ENCODE measurements around the gene TMEM252. TPM values are rescaled to one million over a fixed set of nuclear protein-coding genes. Genes with fewer than 3 reads are reported as not detected.

TMEM252 gene, protein sequence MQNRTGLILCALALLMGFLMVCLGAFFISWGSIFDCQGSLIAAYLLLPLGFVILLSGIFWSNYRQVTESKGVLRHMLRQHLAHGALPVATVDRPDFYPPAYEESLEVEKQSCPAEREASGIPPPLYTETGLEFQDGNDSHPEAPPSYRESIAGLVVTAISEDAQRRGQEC
- not detected for total RNA-seq

DNA sequence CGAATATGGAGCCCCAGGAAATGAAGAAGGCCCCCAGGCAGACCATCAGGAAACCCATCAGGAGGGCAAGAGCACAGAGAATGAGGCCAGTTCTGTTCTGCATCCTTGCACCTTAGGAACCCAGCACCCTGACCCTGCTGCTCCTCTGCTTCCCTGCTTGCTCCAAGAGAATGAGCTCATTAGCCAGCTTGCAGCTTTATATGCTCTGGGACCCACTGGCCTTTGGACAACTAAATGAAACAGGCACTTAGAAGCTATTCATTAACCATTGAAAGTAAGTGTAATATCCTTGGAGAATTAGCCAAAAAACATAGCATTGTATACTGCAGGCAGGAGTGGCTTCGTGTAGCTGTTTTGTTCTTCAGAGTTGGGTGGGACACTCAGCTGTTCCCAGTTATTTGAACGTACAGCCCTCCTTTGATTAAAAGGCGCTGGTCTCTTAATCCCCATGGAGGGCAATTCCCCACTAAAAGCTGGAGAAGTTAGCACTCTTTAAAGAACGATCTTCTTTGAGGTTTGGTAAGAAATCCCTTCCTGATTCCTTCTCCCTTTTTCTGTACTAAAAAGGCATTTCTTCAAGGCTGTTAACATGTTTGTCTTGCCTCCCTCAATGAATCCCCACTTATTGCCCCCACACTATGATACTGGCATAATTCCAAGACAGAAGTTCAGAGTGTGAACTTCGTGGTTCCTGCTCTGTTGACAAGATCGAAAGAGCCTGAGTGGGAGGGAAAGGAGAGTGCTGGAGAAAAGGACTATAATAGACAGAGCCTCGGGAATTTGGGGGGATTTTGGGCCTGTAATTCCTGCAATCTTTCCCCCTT lies at the start of gene TMEM252:
TMEM252 (minus strand) TSS at position 172 of the 824 bp plus-strand sequence; CDS start at position 103, 69 bp downstream.
- DNase-seq, result no peak

DNA sequence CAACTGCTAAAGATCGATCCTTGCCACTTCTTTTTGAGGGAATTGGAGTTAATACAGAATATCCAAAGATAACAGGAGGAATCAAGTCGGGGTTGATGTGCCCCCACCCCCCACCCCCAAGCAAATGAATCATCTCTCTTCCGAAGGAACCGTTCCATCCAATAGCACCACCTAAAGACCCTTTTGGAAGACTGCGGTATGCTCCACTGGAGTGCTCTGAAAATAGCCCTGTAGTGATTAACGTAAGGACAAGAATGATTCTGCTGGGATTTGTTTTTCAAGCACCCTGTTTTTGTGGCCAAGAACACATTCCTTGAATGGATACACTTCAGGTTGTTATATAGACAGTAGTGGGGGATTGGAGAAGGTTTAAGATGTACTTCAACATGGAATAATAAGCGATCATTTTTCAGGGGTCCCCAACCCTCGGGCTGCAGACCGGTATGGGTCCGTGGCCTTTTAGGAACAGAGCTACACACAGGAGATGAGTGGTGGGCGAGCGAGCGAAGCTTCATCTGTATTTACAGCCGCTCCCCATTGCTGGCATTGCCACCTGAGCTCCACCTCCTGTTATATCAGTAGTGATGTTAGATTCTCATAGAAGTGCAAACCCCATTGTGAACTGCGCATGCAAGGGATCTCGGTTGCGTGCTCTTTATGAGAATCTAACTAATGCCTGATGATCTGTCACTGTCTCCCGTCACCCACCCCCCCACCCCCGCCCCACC lies 44.5 kb upstream of the TMEM252 start:
- DNase-seq, result no peak

DNA sequence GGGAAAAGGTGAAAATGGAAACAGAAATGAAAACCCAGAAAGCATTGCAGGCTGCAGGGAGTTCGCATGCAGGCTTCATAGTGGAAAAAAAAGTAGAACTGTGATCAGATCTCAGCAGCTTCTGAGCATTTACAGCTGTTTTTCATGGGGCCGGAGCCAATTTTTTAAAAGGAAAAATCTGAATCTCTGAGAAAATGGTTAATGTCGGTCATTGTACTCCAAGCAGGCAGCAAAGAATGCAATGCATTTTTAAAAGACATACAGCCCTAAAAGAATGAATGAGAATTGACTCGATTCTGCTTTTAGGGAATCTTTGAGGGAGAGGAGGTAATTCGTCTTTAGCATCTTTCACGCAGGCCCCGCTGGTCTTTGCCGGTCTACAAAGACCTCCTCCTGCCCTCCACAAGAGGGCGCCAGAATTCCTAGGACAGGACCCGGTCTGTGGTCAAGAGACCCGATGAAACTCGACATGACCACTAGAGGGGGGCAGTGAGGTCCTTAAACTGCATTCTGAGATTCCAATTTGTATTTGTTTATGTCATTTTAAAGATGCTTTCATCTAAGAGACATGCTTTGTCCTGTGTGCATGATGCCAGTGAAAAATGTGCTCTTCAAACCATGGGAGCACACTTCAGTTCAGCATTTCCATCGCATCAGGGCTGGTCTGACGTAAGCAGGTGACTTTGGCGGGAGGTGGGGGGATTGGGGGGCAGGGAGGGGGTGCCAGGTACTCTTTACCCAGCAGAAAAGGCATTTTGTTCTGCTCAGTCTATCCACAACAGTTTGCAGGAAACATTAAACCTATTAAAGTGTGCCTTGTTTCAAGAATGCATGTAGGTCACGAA lies 43.7 kb upstream of the TMEM252 start:
- DNase-seq, result peak; percentile 62

DNA sequence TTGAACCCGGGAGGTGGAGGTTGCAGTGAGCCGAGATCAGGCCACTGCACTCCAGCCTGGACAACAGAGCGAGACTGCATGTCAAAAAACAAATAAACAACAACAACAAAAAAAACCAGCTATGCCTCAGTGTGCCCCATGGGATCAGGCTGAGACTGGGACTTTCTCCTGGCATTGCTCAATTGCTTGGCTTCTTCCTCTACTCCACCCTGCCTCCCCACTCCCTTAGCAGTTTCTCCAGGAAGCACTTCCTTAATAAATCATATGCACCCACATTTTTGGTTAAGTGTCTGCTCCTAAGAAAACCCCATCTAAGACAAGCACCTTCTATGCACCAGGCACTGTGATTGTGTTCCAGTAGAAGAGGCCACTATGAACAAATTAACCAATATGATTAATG lies 41.0 kb upstream of the TMEM252 start:
- no peak for DNase-seq

DNA sequence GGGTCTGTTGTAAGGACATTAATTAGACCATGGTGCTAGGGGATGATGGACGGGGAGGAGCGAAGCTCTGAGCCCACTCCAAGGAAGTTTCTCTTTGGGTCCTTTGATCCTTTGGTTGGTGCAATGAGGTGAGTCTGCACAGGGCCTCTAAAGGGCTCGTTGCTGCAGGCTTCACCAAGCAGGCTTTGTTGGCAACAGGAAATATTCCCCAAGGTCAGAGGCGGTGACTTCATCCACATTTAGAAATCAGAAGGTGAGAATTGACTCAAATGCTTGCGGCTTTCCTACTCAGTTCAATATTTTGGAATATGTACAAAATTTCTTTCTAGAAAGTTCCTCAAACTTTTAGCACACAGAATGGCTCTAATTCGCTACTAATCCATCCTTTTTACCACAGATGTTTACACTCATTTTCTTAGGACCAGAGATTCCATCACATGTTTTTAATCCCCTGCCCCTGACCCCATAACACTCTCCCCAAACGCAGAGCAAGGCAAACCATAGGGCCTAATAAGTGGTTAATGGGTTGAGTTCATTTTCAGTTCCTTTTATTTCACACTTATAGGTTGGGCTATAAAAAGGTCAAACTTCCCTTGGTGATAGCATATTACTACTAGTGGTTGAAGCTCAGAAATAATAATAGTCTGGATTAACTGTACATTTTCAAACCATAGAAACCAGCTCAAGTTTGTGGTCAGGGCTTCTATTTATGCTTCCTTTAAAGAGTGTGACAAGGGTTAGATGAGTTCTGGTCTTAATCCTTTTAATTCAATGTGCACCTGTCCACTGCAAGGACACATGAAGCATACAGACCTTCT lies 37.3 kb upstream of the TMEM252 start:
- no peak for DNase-seq

DNA sequence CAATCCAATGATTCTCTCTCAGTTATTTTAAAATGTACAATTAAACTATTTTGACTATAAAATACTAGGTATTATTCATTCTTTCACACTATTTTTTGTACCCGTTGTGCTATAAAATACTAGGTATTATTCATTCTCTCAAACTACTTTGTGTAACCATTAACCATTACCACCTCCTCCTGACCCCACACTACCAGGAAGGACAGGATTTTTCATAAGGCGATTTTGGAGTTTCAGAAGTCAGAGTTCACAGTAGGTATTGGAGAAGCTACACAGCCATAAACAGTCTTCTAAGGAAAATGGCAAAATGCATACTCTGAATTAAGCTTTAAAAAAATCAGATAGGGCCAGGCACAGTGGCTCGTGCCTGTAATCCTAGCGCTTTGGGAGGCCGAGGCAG lies 35.1 kb upstream of the TMEM252 start:
- DNase-seq, result no peak

DNA sequence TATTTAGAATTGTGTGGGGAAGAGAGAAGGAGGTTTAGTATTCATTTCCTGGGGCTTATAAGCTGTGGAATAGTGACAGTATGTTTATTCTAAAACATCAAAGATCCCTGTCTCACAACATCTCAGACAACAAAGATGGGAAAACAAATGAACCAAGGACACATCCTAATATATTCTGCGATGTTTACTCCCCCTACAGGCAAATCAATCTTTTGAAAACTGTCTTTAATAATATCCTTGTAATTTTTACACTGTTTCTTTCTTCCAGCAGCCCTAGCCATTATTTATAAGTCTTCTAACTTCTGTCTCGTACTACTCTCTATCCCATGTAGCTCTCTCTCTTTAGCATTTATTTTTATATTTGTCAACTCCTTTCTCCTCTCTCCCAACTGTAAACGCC lies 33.5 kb upstream of the TMEM252 start:
- DNase-seq, result no peak

DNA sequence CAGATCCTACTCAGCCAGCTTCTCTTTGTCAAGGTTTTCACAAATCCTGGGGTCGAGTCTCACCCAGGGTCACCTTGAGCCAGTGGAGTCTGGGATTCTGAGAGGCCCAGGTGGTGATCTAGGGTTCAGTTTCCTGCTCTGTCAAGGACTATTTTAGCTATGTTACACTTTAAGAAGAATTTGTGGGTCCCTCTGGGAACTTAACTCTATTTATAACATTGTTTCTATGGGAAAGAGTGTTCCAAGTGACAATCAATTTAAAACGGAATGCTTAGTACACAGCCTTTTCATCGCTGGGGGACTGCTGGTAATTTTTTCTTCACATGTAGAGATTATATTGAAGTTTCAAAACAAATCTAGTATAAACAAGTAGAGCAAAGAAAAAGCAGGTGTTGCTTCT lies 26.9 kb upstream of the TMEM252 start:
- DNase-seq, result no peak

DNA sequence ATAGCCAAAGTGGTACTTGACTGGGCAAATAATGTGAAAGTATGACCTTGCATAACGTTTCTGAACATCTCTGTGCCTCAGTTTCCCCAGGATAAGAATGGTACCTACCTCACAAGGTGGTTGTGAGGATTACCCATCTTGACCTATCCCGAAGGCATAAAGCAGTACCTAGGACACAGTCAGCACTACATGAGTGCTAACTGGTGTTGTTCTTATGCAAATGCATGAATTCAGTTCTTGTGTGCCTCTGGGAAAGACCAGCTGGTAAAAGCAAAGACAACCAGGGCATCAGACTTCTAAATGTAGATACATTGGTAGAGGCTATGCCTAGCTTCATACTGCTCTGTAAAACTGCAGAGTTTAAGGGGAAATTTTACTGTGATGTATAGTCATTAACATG lies 21.8 kb upstream of the TMEM252 start:
- DNase-seq, result no peak

DNA sequence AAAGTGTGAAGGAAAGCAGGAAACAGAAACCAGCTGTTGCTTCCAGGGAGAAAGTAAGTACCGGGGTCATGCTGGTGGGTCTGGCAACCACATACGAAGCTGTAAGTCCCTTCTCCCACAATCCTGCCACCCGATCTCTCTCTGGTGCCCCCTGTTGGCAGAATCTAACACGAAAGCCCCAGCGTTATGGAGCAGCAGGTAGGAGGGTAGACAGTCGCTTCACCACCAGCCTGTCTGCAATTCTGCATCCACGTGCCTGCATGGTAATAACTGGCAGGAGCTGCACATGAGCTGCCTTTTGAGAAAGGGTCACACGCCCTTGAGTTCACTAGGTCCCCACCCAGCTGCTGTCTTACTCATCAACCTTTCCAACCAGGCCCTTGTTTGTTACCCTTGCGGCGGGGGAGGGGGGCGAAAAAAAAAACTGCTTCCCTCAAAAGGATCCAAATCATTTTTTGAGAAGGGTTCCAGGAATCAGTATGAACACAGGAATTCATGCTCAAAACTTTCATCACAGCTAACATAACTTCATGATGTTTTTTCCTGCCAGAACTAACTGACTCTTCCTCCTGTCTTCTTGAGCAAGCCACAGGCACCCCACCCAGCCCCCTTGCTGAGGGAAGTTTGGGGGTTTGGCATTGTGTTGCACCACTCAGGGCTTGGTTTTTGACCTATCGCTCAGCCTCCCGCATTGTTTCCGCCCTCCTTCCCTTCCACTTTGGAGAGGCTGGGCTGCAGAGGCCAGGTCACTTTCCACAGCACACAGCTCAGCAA lies 19.6 kb upstream of the TMEM252 start:
- no peak for DNase-seq

DNA sequence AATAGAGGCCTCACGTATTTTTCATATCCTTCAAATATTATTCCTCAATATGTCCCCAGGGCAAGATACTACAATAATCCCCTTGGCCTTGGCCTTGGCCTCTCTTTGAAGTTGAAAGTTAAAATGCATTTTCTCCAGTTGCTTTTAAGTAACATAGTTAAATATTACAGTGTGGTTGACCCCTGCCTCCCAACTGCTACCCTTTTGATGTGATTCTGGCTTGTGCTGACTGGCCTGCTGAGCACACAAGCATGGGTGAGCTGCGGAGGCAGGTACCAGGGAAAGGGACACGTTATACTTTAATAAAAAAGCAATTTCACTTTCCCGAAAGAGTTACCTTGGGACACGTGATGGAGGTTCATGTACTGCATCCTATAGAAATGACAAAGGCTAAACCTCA lies 17.9 kb upstream of the TMEM252 start:
- no peak for DNase-seq

DNA sequence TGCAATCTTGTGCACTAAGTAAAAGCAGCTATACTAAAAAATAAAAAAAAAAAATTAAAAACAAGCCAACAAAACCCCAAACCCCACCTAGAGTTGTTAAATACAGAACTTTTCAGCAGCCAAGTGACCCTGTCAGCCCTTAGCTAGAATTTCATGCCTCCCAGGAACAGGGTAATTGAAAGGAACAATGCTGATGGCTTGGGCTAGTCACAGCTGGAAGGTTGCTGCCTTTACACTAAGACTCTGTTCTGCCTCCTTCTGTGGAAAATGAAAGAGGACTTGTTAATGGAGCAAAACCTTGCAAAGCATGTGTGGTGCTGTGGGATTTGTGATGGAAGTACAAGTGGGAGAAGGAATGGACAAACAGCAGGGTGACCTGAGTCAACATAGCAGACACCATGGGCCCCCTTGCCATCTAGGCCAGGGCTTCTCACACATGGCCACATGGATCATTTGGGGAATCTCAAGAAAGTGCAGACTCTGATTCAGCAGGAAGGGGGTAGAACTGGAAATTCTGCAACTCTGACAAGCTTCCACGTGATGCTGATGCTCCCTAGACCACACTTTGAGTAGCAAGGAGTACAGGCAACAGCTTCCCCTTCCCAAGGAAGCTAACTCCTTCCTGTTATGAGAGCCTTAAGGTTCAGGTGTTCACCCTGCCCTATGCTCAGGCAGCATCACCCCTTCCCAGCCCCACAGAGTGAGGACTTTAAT lies 14.9 kb upstream of the TMEM252 start:
- no peak for DNase-seq

DNA sequence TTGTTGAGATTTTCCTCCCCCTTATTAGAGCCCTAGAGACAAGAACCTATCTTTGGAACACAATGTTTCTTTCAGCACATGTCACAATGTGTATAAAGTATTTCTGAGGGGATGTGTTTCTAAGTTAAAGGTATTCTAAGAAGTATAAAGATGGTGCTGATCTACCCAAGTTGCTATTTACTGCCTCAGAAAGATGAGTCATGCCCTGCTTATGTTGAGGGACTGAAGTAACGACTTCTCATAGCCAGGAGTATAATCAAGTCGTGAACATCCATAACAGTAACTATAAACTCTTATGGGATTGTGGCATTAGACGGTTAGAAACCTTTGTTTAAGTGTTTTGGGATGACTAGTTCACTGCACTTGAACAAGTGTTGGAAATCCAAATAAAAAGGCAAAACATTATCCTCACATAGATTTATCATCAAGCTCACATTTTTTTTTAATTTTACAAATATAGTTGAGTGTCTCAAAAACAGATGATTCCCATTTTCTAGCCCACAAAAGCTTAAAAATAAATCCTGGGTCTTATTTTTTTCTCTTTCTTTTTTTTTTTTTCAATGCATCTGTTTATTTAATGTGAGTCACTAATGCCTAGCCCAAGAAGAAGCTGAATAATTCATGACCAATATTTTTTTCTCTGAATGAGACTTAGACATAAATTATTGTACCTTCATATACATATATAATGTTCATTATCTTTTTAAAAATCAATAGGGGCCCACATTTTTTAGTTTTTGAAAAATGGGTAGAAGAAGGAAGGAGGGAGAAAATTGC lies 12.2 kb upstream of the TMEM252 start:
- DNase-seq, result no peak

DNA sequence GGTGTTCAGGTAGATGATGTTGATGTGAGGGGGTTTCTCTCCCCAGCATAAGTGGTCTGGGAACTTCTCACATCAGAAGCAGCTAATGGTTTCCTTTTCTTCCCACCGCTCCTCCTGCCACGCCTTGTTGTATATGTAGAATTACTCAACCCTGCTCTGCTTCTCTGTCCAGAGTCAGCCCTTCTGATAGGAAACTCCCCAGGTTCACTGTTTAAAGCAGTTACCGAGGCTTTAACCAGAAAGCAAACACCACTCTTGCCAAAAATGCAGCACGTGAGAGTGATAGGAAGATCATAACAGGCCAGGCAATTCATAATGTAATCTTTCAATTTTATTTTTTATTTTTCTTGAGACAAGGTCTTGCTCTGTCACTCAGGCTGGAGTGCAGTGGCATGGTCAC lies 10.5 kb upstream of the TMEM252 start:
- no peak for DNase-seq

DNA sequence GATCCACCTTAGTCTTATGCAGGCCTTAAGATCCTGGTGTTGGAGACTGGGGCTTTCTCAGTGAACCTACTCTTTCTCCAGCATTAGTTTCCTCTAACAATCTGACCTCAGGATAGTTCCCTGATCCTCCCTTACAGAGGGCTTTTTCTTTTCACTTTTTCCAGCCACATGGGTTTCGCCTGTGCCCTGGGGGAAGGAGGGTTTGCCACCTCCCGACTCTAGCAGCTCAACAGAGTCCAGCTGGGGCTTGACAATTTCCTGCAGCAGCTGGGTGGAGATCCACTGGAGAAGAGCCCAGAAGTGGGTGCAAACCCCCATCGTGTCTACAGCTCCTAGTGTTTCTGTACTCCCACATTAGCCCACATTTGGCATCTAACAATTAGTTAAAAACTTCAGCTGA lies 7.6 kb upstream of the TMEM252 start:
- no peak for DNase-seq

DNA sequence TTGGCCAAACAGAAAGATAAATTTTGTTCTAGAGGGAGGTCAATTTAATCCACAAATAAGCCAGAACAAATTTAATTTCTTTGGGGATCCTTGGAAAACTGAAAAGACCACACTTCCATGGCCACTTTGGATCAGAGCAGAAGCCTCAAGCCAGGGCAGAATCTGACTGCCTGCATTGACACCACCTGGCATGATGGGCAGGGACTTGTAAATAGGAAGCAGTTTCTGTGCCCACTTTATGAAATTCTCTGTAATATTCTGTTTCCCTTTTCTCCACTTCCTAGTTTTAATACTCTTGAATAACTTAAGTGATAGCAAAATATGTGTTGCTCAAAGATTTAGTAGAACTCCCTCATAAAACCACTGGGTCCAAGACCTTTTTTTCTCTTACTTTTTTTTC lies 6.7 kb upstream of the TMEM252 start:
- no peak for DNase-seq

DNA sequence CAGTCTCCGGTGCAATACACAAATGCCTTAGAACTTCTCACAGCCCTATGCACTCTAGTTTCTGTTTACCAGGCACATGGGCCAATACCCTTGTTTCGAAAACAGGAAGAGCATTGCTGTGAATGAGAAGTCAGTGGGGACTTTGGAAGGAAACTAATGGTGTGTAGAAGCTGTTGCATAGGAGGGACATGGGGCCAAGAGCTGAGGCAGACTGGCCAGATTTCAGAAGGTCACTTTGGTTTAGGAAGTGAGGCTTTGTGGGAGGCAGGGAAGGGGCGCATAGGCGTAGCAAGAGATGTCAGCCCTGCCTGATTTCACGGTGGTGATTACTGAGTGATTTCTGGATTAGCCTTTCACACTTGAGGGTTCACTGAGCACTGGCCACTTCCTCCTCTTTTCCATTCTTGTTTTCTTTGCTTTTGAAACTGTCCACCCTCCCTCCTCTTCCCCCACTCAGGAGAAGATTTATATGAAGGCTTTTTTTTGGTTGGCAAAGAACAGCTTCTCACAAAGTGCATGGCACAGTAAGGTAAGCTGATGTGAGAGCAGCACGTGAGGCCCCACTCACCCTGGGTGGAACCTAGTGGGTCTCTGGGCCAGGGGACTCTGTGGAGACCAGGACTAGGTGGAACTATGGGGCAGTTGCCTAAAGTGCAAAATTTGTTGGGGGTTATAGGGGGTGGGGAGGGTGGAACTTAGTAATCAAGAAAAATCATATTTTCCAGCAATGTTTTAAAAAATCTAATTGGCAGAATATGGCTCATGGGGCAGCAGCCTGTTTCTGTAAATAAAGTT lies 6.1 kb upstream of the TMEM252 start:
- no peak for DNase-seq

DNA sequence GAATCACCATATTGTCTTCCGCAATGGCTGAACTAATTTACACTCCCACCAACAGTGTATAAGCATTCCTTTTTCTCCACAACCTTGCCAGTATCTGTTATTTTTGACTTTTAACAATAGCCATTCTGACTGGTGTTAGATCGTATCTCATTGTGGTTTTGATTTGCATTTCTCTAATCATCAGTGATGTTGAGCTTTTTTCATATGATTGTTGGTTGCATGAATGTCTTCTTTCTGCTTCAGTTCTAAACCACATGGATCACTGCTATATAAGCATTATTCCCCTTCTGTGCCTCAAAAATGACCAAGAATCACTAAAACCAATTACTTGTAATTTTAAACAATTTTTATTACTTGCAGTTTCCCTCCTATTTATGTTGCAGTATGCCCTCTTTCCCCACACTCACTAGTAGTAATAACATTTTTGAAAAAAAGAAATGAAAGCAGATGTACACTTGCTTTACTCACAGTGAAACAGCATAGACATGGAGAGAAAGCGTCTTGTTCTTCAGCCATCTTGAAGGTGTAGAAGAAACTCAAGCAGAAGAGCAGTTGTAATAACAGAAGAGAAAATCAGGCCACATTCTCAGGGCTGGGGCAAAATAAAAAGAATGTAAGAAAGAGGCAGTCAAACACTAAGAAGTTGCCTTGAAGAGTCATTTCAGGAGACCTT lies 4.5 kb upstream of the TMEM252 start:
- DNase-seq, result no peak
